GM12891 (cell line): Measurements from ENCODE around the gene PIAS1.

Experiments used
- PAX5 ChIP-seq: IDR thresholded peaks from 2 replicates; pipeline ENCODE4 v1.6.1; 2011; ENCODE audit warnings: low read length, moderate library complexity, mild to moderate bottlenecking; ENCODE audit not compliant: insufficient read depth, severe bottlenecking
- POLR2A ChIP-seq: IDR thresholded peaks from 2 replicates; pipeline ENCODE4 v1.6.1; 2011; ENCODE audit warnings: low read depth, low read length, control low read depth
- POLR2AphosphoS5 ChIP-seq: IDR thresholded peaks from 2 replicates; pipeline ENCODE4 v1.6.1; 2011; ENCODE audit warnings: low read depth, low read length, control low read depth
- POU2F2 ChIP-seq: IDR thresholded peaks from 2 replicates; pipeline ENCODE4 v1.6.1; 2011; ENCODE audit warnings: low read depth, mild to moderate bottlenecking, control low read depth, low read length, moderate library complexity
- TAF1 ChIP-seq: IDR thresholded peaks from 2 replicates; pipeline ENCODE4 v1.6.1; 2011; ENCODE audit warnings: low read depth, low read length, control low read depth

DNA sequence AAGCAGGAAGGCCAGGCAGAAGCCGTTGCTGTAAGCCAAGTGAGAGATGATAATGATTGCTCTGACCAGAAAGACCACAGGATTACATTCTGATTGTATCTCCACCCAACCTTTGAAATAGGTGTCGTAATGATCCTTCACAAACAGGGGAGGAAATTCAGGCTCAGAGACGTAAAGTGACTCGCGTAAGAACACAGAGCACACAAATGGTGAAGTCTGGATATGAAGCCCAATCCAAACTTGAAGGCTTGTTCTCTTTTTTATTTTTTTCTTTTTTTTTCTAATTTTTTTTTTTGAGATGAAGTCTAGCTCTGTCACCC is 25.3 kb upstream of the PIAS1 start:
- TF ChIP-seq POLR2A: no peak
- TF ChIP-seq PAX5: no peak
- no peak for TF ChIP-seq TAF1
- no peak for TF ChIP-seq POLR2AphosphoS5
- TF ChIP-seq POU2F2: no peak
